Fibroblast of lung (primary cell): ENCODE data around the gene ZNF423. TPM values are rescaled to one million over a fixed set of nuclear protein-coding genes. Genes with fewer than 3 reads are reported as not detected.

ENCODE experiments used
- DNase-seq, 2 donors: peaks; one replicate each; pipeline versions ENCODE4 v3.0.0 to v3.0.0-alpha.2; 2010; ENCODE audit warnings: low read depth in 2 of 2
- H2AFZ ChIP-seq: 2 replicates; pipeline ENCODE4 v1.5.1; 2012; ENCODE audit warnings: low read length, control low read depth, inconsistent platforms
- H3K27ac ChIP-seq: 2 replicates; pipeline ENCODE4 v1.5.1; 2011; ENCODE audit warnings: low read length, control low read depth; ENCODE audit not compliant: insufficient read depth
- H3K27me3 ChIP-seq: 2 replicates; pipeline ENCODE4 v1.5.1; 2011; ENCODE audit warnings: mild to moderate bottlenecking, low read length; ENCODE audit not compliant: control insufficient read depth, insufficient read depth
- H3K36me3 ChIP-seq: 2 replicates; pipeline ENCODE4 v1.5.1; 2011; ENCODE audit warnings: low read length; ENCODE audit not compliant: control insufficient read depth, insufficient read depth
- H3K4me1 ChIP-seq: 2 replicates; pipeline ENCODE4 v1.5.1; 2011; ENCODE audit warnings: low read length; ENCODE audit not compliant: control insufficient read depth, insufficient read depth; ENCODE audit errors: extremely low read depth
- H3K4me2 ChIP-seq: 2 replicates; pipeline ENCODE4 v1.5.1; 2011; ENCODE audit warnings: low read length, control low read depth; ENCODE audit not compliant: insufficient read depth; ENCODE audit errors: extremely low read depth
- H3K4me3 ChIP-seq, 4 experiments: fragments of 200-600 bp in 1 of 4; sonication (generic) in 1 of 4; replicated peaks in 1 of 4; 2 replicates each; pipeline ENCODE4 v1.5.1; 2011 to 2016; ENCODE audit warnings: low read length in 4 of 4, low read depth in 3 of 4, mild to moderate bottlenecking in 3 of 4, control low read depth in 2 of 4, inconsistent platforms in 1 of 4, mixed read lengths in 1 of 4; ENCODE audit not compliant: insufficient read depth in 1 of 4; ENCODE audit errors: control extremely low read depth in 1 of 4
- H3K79me2 ChIP-seq: 2 replicates; pipeline ENCODE4 v1.5.1; 2012; ENCODE audit warnings: mild to moderate bottlenecking, low read length, inconsistent platforms; ENCODE audit not compliant: control insufficient read depth, insufficient read depth
- H3K9ac ChIP-seq: 2 replicates; pipeline ENCODE4 v1.5.1; 2011; ENCODE audit warnings: mild to moderate bottlenecking, low read length, control low read depth; ENCODE audit not compliant: insufficient read depth
- H3K9me3 ChIP-seq: 2 replicates; pipeline ENCODE4 v1.5.1; 2012; ENCODE audit warnings: low read depth, low read length; ENCODE audit not compliant: control insufficient read depth, insufficient read depth
- H4K20me1 ChIP-seq: 2 replicates; pipeline ENCODE4 v1.5.1; 2011; ENCODE audit warnings: low read length; ENCODE audit not compliant: control insufficient read depth, insufficient read depth; ENCODE audit errors: extremely low read depth
- EZH2 ChIP-seq: IDR thresholded peaks from 2 replicates; pipeline ENCODE4 v1.5.1; 2012; ENCODE audit warnings: low read length, control low read depth, mild to moderate bottlenecking; ENCODE audit errors: missing control alignments
- polyA plus RNA-seq, 2 donors: library from polyadenylated mRNA; depleted of rRNA in 1 of 2; stranded (reverse) in 1 of 2; unstranded in 1 of 2; fragments of >200 nt; gene quantifications; 2 replicates each; pipeline ENCODE4 v1.2.1, GENCODE V29; 2011 to 2012; ENCODE audit warnings: missing spikeins in 1 of 2
- total RNA-seq: library from RNA; depleted of rRNA; stranded (reverse); fragments of >200 nt; gene quantifications from 2 replicates; pipeline ENCODE4 v1.2.1, GENCODE V29; 2014
- TF ChIP-seq, protein P1 (sequence below), 2 donors: IDR thresholded peaks in 1 of 2; conservative IDR thresholded peaks in 1 of 2; 1 replicate in 1 of 2; 2 replicates in 1 of 2; pipeline ENCODE4 v1.5.1; 2011 to 2012; ENCODE audit warnings: low read length in 2 of 2, control low read depth in 1 of 2, inconsistent platforms in 1 of 2, low read depth in 1 of 2, mild to moderate bottlenecking in 1 of 2

The ZNF423 gene
- total and polyA plus RNA-seq, 2 donors (not counting 1 experiment from before 2014, with no cell fraction given) = 0.07 to 0.17 TPM

DNA sequence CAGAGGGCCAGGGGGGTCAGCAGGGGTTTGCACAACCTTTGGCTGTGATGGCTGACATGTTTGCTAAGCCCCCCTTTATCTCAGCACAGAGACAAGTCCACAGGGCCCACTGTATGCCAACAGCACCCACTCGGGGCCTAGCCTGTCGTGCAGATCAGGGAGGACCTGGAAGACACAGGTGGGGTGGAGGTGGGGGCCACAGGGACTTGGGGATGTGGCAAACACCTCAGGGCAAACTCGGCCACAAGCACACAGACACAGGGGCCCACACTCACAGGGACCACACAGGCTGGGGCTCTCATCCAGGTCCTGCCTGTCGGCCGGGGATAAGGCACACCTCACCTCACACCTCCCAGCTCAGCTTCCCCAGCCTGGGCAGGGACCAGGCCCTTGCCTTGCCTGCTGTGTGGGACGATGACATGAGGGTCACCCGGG is 394.4 kb downstream of the ZNF423 start:
- Histone ChIP-seq H3K9me3 (no peaks in the 10 kb centered on the region), H2AFZ (no peak overlapping the region), H3K4me3 (no peak overlapping the region), H4K20me1 (no peaks in the 10 kb centered on the region), H3K9ac (no peak overlapping the region), H3K27ac (no peak overlapping the region), H3K36me3 (no peaks in the 10 kb centered on the region), H3K4me1 (no peaks in the 10 kb centered on the region), H3K27me3 (no peaks in the 10 kb centered on the region), H3K4me2 (no peak overlapping the region), H3K79me2 (no peaks in the 10 kb centered on the region)
- DNase-seq = no peak
- TF ChIP-seq, protein P1, sequence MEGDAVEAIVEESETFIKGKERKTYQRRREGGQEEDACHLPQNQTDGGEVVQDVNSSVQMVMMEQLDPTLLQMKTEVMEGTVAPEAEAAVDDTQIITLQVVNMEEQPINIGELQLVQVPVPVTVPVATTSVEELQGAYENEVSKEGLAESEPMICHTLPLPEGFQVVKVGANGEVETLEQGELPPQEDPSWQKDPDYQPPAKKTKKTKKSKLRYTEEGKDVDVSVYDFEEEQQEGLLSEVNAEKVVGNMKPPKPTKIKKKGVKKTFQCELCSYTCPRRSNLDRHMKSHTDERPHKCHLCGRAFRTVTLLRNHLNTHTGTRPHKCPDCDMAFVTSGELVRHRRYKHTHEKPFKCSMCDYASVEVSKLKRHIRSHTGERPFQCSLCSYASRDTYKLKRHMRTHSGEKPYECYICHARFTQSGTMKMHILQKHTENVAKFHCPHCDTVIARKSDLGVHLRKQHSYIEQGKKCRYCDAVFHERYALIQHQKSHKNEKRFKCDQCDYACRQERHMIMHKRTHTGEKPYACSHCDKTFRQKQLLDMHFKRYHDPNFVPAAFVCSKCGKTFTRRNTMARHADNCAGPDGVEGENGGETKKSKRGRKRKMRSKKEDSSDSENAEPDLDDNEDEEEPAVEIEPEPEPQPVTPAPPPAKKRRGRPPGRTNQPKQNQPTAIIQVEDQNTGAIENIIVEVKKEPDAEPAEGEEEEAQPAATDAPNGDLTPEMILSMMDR (conservative IDR thresholded peaks at IDR 0.05 in 1 of 2, IDR thresholded peaks at IDR 0.05 in 1 of 2; ENCODE audit: low read depth in 1 of 2, low read length in 2 of 2) = no peak
- TF ChIP-seq EZH2 = no peak

GRCh38 chr16:49460786-49461470 is 395.0 kb downstream of the ZNF423 start:
- no peaks in the 10 kb centered on the region for H3K9me3 ChIP-seq
- no peaks in the 10 kb centered on the region for H4K20me1 ChIP-seq
- H3K4me2 ChIP-seq = no peak overlapping the region
- H3K9ac ChIP-seq = no peak overlapping the region
- H3K36me3 ChIP-seq = no peaks in the 10 kb centered on the region
- no peaks in the 10 kb centered on the region for H3K4me1 ChIP-seq
- TF ChIP-seq, protein P1 (conservative IDR thresholded peaks at IDR 0.05 in 1 of 2, IDR thresholded peaks at IDR 0.05 in 1 of 2; ENCODE audit: low read depth in 1 of 2, low read length in 2 of 2) = no peak
- TF ChIP-seq EZH2 = no peak
- no peak for DNase-seq
- H2AFZ ChIP-seq = no peak overlapping the region
- H3K4me3 ChIP-seq = no peak overlapping the region
- H3K27me3 ChIP-seq = no peaks in the 10 kb centered on the region
- H3K27ac ChIP-seq = no peak overlapping the region
- no peaks in the 10 kb centered on the region for H3K79me2 ChIP-seq

GRCh38 chr16:49459953-49460735 is 395.8 kb downstream of the ZNF423 start:
- H3K79me2 ChIP-seq = no peaks in the 10 kb centered on the region
- no peaks in the 10 kb centered on the region for H4K20me1 ChIP-seq
- H3K9ac ChIP-seq = no peak overlapping the region
- H3K27ac ChIP-seq = no peak overlapping the region
- H3K4me1 ChIP-seq = no peaks in the 10 kb centered on the region
- DNase-seq = no peak
- H3K36me3 ChIP-seq = no peaks in the 10 kb centered on the region
- no peak overlapping the region for H2AFZ ChIP-seq
- no peaks in the 10 kb centered on the region for H3K27me3 ChIP-seq
- no peak overlapping the region for H3K4me2 ChIP-seq
- no peaks in the 10 kb centered on the region for H3K9me3 ChIP-seq
- no peak overlapping the region for H3K4me3 ChIP-seq
- TF ChIP-seq, protein P1 (conservative IDR thresholded peaks at IDR 0.05 in 1 of 2, IDR thresholded peaks at IDR 0.05 in 1 of 2; ENCODE audit: low read depth in 1 of 2, low read length in 2 of 2) = no peak
- TF ChIP-seq EZH2 = no peak
